ENCODE results near the gene CNDP1.

DNA sequence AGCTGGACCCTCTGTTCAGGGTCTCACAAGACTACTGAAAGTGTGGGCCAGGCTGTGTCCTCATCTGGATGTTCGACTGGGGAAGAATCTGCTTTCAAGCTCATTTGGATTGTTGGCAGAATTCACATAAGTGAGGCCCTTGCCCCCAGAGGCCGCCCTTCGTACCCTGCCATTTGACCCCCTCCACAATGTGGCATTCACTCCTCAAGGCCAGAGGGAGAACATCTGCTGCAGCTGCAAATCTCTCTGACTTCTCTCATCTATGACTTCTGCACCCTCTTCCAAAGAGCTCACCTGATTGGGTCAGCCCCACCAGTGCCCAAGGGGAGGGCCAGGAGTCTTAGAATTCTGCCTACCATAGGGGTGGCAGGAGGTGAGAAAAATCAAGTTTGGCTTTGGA is 42.0 kb upstream of the CNDP1 start:
- TF ChIP-seq, protein P1, sequence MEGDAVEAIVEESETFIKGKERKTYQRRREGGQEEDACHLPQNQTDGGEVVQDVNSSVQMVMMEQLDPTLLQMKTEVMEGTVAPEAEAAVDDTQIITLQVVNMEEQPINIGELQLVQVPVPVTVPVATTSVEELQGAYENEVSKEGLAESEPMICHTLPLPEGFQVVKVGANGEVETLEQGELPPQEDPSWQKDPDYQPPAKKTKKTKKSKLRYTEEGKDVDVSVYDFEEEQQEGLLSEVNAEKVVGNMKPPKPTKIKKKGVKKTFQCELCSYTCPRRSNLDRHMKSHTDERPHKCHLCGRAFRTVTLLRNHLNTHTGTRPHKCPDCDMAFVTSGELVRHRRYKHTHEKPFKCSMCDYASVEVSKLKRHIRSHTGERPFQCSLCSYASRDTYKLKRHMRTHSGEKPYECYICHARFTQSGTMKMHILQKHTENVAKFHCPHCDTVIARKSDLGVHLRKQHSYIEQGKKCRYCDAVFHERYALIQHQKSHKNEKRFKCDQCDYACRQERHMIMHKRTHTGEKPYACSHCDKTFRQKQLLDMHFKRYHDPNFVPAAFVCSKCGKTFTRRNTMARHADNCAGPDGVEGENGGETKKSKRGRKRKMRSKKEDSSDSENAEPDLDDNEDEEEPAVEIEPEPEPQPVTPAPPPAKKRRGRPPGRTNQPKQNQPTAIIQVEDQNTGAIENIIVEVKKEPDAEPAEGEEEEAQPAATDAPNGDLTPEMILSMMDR (IDR thresholded peaks at IDR 0.05): no peak
- TF ChIP-seq POLR2AphosphoS5 (IDR thresholded peaks at IDR 0.05) (no peak), EP300 (IDR thresholded peaks at IDR 0.05) (no peak)
